Trophoblast cell (in vitro differentiated cells and primary cell): Measurements from ENCODE around the gene CABCOCO1.

Source experiments
- DNase-seq, 2 donors: peaks; one replicate each; pipeline ENCODE4 v3.0.0-alpha.2; 2016
- H2AFZ ChIP-seq: 2 replicates; pipeline ENCODE4 v1.6.1; 2013; ENCODE audit warnings: low read length, moderate library complexity, mild to moderate bottlenecking; ENCODE audit not compliant: insufficient read depth, poor library complexity
- H2AK5ac ChIP-seq: 2 replicates; pipeline ENCODE4 v1.6.1; 2013; ENCODE audit warnings: mild to moderate bottlenecking, low read length
- H2BK120ac ChIP-seq: 2 replicates; pipeline ENCODE4 v1.6.1; 2013; ENCODE audit warnings: low read length, mild to moderate bottlenecking, moderate library complexity; ENCODE audit not compliant: insufficient read depth, poor library complexity
- H2BK12ac ChIP-seq: 2 replicates; pipeline ENCODE4 v1.6.1; 2013; ENCODE audit warnings: mild to moderate bottlenecking, low read length, moderate library complexity
- H2BK5ac ChIP-seq: 2 replicates; pipeline ENCODE4 v1.6.1; 2013; ENCODE audit warnings: low read length, low read depth, moderate library complexity, mild to moderate bottlenecking; ENCODE audit not compliant: poor library complexity
- H3K14ac ChIP-seq: 2 replicates; pipeline ENCODE4 v1.6.1; 2013; ENCODE audit warnings: mild to moderate bottlenecking, low read length
- H3K18ac ChIP-seq: 2 replicates; pipeline ENCODE4 v1.6.1; 2013; ENCODE audit warnings: mild to moderate bottlenecking, low read length
- H3K23ac ChIP-seq: 2 replicates; pipeline ENCODE4 v1.6.1; 2013; ENCODE audit warnings: low read length
- H3K27ac ChIP-seq: 2 replicates; pipeline ENCODE4 v1.5.1; 2013; ENCODE audit warnings: low read depth, mild to moderate bottlenecking, inconsistent platforms, low read length, moderate library complexity
- H3K27me3 ChIP-seq: 2 replicates; pipeline ENCODE4 v1.6.1; 2013; ENCODE audit warnings: inconsistent platforms, mild to moderate bottlenecking, low read length, moderate library complexity; ENCODE audit not compliant: insufficient read depth
- H3K36me3 ChIP-seq, 2 experiments: 1 replicate in 1 of 2; 2 replicates in 1 of 2; pipeline ENCODE4 v1.6.1; 2013; ENCODE audit warnings: low read length in 2 of 2, mild to moderate bottlenecking in 2 of 2, moderate library complexity in 1 of 2; ENCODE audit not compliant: insufficient read depth in 2 of 2, control insufficient read depth in 1 of 2
- H3K4ac ChIP-seq: 2 replicates; pipeline ENCODE4 v1.6.1; 2013; ENCODE audit warnings: low read depth, mild to moderate bottlenecking, low read length, moderate library complexity
- H3K4me1 ChIP-seq, 2 experiments: 1 replicate in 1 of 2; 2 replicates in 1 of 2; pipeline ENCODE4 v1.6.1; 2013; ENCODE audit warnings: low read length in 2 of 2, mild to moderate bottlenecking in 2 of 2, moderate library complexity in 1 of 2; ENCODE audit not compliant: insufficient read depth in 2 of 2, control insufficient read depth in 1 of 2
- H3K4me2 ChIP-seq: 2 replicates; pipeline ENCODE4 v1.6.1; 2013; ENCODE audit warnings: inconsistent platforms, mild to moderate bottlenecking, low read length, moderate library complexity
- H3K4me3 ChIP-seq: 2 replicates; pipeline ENCODE4 v1.5.1; 2013; ENCODE audit warnings: mild to moderate bottlenecking, low read depth, low read length, inconsistent platforms
- H3K79me1 ChIP-seq: one replicate; pipeline ENCODE4 v1.6.1; 2013; ENCODE audit warnings: low read length
- H3K79me2 ChIP-seq: 2 replicates; pipeline ENCODE4 v1.6.1; 2013; ENCODE audit warnings: low read length, mild to moderate bottlenecking; ENCODE audit not compliant: control insufficient read depth, insufficient read depth, poor library complexity
- H3K9ac ChIP-seq: 2 replicates; pipeline ENCODE4 v1.6.1; 2013; ENCODE audit warnings: mild to moderate bottlenecking, low read length
- H3K9me3 ChIP-seq: 2 replicates; pipeline ENCODE4 v1.6.1; 2013; ENCODE audit warnings: low read depth, mild to moderate bottlenecking, control low read depth, inconsistent platforms, low read length; ENCODE audit not compliant: insufficient read depth
- H4K12ac ChIP-seq: 2 replicates; pipeline ENCODE4 v1.6.1; 2013; ENCODE audit warnings: low read depth, mild to moderate bottlenecking, low read length, moderate library complexity
- H4K8ac ChIP-seq: 2 replicates; pipeline ENCODE4 v1.6.1; 2013; ENCODE audit warnings: low read depth, mild to moderate bottlenecking, low read length, moderate library complexity
- H4K91ac ChIP-seq: one replicate; pipeline ENCODE4 v1.6.1; 2013; ENCODE audit warnings: low read depth, mild to moderate bottlenecking, low read length, moderate library complexity

The CABCOCO1 gene

DNA sequence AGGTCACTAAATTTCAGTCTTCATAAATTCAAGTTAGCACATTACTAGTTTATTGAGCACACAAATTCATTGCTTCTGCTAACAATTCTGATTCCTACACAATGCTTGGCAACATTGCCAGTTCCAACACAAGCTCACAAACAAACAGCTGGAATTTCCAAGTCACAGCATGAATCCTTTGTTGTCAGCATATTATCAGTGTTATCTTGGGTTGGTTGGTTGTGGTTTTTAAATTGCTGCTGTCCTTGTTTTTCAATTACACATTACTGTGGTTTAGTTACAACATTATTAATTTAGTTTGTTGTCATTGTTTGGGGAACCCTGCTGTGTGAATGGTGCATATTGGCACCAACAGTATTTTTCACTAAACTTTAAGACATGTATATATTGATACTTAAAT, 152.8 kb downstream of the CABCOCO1 start:
- DNase-seq, result no peak
- no peak overlapping the region for H3K4ac ChIP-seq
- no peak overlapping the region for H2BK120ac ChIP-seq
- H2AK5ac ChIP-seq, result no peak overlapping the region
- no peak overlapping the region for H2BK5ac ChIP-seq
- H3K27ac ChIP-seq, result no peak overlapping the region
- H2BK12ac ChIP-seq, result no peak overlapping the region
- H3K36me3 ChIP-seq, result no peaks in the 10 kb centered on the region
- H3K4me1 ChIP-seq, result no peaks in the 10 kb centered on the region
- H3K9me3 ChIP-seq, result no peaks in the 10 kb centered on the region
- no peak overlapping the region for H4K12ac ChIP-seq
- no peak overlapping the region for H4K8ac ChIP-seq
- no peak overlapping the region for H3K18ac ChIP-seq
- no peak overlapping the region for H3K4me3 ChIP-seq
- H3K9ac ChIP-seq, result no peak overlapping the region
- H3K4me2 ChIP-seq, result no peak overlapping the region
- H3K27me3 ChIP-seq, result no peaks in the 10 kb centered on the region
- H3K79me2 ChIP-seq, result no peaks in the 10 kb centered on the region
- no peak overlapping the region for H2AFZ ChIP-seq
- no peak overlapping the region for H4K91ac ChIP-seq
- no peak overlapping the region for H3K14ac ChIP-seq
- no peaks in the 10 kb centered on the region for H3K79me1 ChIP-seq
- no peak overlapping the region for H3K23ac ChIP-seq
